HT-29 (cell line): ENCODE results near the gene DEFB119. TPM values are rescaled to one million over a fixed set of nuclear protein-coding genes. Genes with fewer than 3 reads are reported as not detected.

Source experiments
- small RNA-seq: library from RNA; depleted of rRNA; stranded (forward); fragments of <200 nt; gene quantifications from one replicate; pipeline ENCODE3, GENCODE V24; 2014
- total RNA-seq: library from RNA; depleted of rRNA; stranded (reverse); fragments of >200 nt; shearing (Covaris generic); gene quantifications from 2 replicates; pipeline ENCODE4 v1.2.3, GENCODE V29; 2014; rRNA removed

The DEFB119 gene
- total RNA-seq, 1 experiment from 2014 or later, result not detected

Small RNA genes within 50 kb of the gene (small RNA-seq; reads per million reads assigned to genes)
- gene DEFB117 (not detected), gene RF00561 (not detected), gene RNA5SP480 (0.22 reads per million)

Other genes starting within 250 kb of the DEFB119 start
- gene DEFB115, start 132.9 kb downstream of the DEFB119 start, total RNA-seq, result not detected in 2 replicates
- gene DEFB116, start 82.0 kb downstream of the DEFB119 start, total RNA-seq, result not detected in 2 replicates
- gene DEFB118, start 22.0 kb downstream of the DEFB119 start, total RNA-seq, result not detected in 2 replicates
- not detected in 2 replicates for gene DEFB121, start 15.6 kb upstream of the DEFB119 start, total RNA-seq
- gene DEFB123, start 50.0 kb upstream of the DEFB119 start, total RNA-seq, result not detected in 2 replicates
- not detected in 2 replicates for gene DEFB124, start 84.5 kb upstream of the DEFB119 start, total RNA-seq
- not detected in 2 replicates for gene REM1, start 84.7 kb upstream of the DEFB119 start, total RNA-seq
- 107 and 115 TPM in 2 replicates for gene HM13, start 123.9 kb upstream of the DEFB119 start, total RNA-seq
- 1,531 and 1,848 TPM in 2 replicates for gene ID1, start 214.7 kb upstream of the DEFB119 start, total RNA-seq
- not detected in 2 replicates for gene COX4I2, start 247.3 kb upstream of the DEFB119 start, total RNA-seq